H4 (cell line): Measurements from ENCODE around the gene EPB41L4A. TPM values are rescaled to one million over a fixed set of nuclear protein-coding genes. Genes with fewer than 3 reads are reported as not detected.
A peak's percentile ranks its signal among the peaks of the same experiment; 100 is the strongest.
"Not testable (repeated sequence)": the region's sequence is repeated elsewhere in the genome, so short reads cannot be mapped to it uniquely, and the experiment has no call there.

ENCODE experiments used
- DNase-seq: peaks from one replicate; pipeline ENCODE4 v3.0.0-alpha.2; 2015; ENCODE audit warnings: low spot score
- total RNA-seq: library from RNA; depleted of rRNA; stranded (reverse); fragments of >200 nt; shearing (Covaris generic); gene quantifications from 2 replicates; pipeline ENCODE4 v1.2.3, GENCODE V29; 2014; rRNA removed

Gene EPB41L4A, protein sequence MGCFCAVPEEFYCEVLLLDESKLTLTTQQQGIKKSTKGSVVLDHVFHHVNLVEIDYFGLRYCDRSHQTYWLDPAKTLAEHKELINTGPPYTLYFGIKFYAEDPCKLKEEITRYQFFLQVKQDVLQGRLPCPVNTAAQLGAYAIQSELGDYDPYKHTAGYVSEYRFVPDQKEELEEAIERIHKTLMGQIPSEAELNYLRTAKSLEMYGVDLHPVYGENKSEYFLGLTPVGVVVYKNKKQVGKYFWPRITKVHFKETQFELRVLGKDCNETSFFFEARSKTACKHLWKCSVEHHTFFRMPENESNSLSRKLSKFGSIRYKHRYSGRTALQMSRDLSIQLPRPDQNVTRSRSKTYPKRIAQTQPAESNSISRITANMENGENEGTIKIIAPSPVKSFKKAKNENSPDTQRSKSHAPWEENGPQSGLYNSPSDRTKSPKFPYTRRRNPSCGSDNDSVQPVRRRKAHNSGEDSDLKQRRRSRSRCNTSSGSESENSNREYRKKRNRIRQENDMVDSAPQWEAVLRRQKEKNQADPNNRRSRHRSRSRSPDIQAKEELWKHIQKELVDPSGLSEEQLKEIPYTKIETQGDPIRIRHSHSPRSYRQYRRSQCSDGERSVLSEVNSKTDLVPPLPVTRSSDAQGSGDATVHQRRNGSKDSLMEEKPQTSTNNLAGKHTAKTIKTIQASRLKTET
- total RNA-seq = 0.87 and 2.3 TPM in 2 replicates

DNA sequence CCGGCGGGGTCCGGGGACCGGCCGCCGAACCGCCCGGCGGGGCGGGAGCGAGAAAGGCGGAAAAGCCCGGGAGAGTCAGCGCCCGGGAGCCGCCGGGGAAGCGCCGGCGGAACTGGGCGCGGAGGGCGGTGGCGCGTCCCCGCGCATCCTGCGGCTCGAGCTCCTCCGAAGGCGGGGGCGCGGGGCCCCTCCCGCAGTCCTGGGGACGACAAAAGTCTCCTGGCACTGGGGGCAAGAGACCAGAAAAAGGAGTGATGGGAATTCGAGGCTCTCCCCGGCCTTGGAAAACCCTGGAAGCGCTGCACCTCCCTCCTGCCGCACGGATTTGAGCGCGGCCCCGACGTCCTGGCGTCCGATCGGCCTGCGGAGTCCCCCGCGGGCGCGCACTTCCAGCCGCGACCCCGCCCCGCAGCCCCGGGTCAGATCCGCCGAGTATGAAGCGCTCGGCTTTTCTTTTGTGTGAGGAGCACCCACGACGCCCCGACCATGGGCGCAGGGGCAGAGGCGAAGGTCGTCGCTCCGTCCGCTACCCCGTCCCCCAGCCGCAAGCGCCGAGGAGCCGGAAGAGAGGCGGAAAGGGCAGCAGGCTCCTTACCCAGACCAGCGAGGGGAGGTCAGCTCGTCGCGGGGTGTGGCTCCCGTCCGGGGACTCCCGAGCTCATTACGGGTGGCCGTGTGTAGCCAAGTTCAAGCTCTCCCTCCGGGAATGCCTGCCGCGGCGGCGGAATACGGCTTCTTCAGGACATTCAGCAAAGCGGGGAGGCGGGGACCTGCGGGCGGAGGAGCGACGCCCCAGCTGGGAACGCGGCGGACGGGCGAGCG lies at the start of gene EPB41L4A:
Gene EPB41L4A (minus strand): TSS at position 114 of the 822 bp plus-strand sequence. CDS start 238 bp downstream, outside the sequence.
- DNase-seq = peak; percentile 40

DNA sequence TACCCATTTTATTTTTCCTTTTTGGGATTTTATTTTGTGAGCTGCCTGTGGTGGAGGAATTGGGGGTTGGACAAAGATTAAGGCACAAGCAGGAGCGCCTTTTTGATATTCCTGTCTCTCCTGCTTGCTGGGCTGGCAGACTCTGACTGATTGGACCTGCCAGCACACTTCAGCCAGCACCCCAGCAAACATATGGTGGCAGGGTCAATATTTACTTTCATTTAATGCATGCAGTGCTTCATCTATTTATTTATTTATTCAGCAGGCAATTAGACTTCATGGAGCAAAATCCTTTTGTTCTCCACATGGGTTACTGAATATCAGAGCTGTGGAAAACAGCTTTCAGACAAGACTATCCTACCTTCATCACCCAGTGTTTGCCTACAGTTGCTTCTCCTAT lies 48.4 kb upstream of the EPB41L4A start:
- no peak for DNase-seq

DNA sequence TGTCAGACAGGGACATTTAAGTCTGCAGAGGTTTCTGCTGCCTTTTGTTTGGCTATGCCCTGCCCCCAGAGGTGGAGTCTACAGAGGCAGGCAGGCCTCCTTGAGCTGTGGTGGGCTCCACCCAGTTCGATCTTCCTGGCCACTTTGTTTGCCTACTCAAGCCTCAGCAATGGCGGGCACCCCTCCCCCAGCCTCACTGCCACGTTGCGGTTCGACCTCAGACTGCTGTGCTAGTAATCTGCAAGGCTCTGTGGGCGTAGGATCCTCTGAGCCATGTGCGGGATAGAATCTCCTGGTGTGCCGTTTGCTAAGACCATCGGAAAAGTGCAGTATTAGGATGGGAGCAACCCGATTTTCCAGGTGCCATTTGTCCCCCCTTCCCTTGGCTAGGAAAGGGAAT lies 47.2 kb upstream of the EPB41L4A start:
- not testable (repeated sequence) for DNase-seq

DNA sequence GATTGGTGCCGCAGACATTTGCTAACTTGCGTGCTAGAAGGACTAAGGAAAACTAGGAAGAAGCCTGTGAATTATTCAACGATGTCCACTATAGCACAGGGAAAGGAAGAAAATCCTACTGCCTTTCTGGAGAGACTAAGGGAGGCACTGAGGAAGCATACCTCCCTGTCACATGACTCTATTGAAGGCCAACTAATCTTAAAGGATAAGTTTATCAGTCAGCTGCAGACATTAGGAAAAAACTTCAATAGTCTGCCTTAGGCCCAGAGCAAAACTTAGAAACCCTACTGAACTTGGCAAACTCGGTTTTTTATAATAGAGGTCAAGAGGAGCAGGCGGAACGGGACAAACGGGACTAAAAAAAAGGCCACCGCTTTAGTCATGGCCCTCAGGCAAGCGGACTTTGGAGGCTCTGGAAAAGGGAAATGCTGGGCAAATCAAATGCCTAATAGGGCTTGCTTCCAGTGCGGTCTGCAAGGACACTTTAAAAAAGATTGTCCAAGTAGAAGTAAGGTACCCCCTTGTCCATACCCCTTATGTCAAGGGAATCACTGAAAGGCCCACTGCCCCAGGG lies 28.2 kb upstream of the EPB41L4A start:
- not testable (repeated sequence) for DNase-seq

DNA sequence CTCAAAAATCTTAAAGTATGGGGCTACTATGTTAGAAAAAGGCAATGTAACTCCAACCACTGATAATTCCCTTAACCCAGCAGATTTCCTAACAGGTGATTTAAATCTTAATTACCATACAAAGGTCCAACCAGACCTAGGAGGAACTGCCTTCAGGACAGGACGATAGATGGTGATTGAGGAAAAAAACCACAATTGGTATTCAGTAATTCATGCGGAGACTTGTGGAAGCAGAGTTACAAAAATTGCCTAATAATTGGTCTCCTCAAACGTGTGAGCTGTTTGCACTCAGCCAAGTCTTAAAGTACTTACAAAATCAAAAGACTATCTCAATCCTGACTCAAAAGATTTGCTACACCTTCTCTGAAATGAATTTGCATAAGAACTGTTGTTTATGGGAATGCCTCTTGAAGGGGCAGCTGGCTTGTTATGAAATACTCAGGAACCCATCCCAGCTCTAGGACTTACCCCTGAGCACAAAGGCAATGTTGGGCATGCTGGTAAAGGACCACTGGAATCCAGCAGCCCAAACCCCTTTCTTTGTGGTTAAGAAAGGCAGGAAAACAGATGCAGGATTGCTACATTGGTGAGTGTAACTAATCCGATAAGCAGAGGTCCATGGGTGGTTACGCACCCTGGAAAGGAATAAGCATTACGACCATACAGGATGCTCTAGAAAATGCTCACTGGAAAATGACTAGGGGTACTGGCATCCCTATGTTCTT lies 26.7 kb upstream of the EPB41L4A start:
- DNase-seq = no peak

DNA sequence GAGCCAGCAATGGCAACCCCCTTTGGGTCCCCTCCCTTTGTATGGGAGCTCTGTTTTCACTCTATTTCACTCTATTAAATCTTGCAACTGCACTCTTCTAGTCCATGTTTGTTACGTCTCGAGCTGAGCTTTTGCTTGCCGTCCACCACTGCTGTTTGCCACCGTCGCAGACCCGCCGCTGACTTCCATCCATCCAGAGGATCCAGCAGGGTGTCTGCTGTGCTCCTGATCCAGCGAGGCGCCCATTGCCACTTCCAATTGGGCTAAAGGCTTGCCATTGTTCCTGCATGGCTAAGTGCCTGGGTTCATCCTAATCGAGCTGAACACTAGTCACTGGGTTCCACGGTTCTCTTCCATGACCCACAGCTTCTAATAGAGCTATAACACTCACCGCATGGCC lies 24.9 kb upstream of the EPB41L4A start:
- DNase-seq = not testable (repeated sequence)

DNA sequence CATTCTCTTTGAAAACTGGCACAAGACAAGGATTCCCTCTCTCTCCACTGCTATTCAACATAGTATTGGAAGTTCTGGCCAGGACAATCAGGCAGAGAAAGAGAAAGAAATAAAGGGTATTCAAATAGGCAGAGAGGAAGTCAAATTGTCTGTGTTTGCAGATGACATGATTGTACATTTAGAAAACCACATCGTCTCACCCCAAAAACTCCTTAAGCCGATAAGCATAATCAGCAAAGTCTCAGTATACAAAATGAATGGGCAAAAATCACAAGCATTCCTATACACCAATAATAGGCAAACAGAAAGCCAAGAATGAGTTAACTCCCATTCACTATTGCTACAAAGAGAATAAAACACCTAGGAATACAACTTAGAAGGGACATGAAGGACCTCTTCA lies 21.0 kb upstream of the EPB41L4A start:
- no peak for DNase-seq

DNA sequence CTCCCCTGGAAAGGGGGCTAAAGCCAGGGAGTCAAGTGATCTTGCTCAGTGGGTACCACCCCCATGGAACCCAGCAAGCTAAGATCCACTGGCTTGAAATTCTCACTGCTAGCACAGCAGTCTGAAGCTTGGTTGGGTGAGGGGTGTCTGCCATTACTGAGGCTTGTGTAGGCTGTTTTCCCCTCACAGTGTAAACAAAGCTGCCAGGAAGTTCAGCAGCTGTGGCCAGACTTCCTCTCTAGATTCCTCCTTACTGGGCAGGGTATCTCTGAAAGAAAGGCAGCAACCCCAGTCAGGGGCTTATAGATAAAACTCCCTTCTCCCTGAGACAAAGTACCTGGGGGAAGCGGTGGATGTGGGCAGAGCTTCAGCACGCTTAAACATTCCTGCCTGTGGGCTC lies 17.1 kb upstream of the EPB41L4A start:
- no peak for DNase-seq

DNA sequence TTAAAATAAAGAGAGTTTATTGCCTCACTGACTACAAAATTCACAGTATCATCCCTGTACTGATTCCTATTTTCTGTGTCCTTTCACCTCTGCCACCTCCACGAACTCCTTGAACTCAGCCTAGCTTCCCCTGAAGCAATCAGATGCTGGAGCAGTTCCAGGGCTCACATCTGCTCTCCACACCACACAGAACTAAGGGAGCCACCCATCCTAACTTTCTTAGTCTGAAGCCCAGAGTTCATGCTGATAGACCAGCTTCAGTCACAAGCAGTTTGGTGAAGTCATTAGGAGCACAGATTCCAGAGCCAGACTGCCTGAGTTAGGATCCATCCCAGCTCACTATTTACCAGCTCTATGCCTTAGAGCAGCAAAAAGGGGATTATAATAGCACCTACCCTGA lies 15.6 kb upstream of the EPB41L4A start:
- no peak for DNase-seq

DNA sequence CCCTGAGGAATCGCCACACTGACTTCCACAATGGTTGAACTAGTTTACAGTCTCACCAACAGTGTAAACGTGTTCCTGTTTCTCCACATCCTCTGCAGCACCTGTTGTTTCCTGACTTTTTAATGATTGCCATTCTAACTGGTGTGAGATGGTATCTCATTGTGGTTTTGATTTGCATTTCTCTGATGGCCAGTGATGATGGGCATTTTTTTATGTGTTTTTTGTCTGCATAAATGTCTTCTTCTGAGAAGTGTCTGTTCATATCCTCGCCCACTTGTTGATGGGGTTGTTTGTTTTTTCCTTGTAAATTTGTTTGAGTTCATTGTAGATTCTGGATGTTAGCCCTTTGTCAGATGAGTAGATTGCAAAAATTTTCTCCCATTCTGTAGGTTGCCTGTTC lies 7.1 kb upstream of the EPB41L4A start:
- not testable (repeated sequence) for DNase-seq

DNA sequence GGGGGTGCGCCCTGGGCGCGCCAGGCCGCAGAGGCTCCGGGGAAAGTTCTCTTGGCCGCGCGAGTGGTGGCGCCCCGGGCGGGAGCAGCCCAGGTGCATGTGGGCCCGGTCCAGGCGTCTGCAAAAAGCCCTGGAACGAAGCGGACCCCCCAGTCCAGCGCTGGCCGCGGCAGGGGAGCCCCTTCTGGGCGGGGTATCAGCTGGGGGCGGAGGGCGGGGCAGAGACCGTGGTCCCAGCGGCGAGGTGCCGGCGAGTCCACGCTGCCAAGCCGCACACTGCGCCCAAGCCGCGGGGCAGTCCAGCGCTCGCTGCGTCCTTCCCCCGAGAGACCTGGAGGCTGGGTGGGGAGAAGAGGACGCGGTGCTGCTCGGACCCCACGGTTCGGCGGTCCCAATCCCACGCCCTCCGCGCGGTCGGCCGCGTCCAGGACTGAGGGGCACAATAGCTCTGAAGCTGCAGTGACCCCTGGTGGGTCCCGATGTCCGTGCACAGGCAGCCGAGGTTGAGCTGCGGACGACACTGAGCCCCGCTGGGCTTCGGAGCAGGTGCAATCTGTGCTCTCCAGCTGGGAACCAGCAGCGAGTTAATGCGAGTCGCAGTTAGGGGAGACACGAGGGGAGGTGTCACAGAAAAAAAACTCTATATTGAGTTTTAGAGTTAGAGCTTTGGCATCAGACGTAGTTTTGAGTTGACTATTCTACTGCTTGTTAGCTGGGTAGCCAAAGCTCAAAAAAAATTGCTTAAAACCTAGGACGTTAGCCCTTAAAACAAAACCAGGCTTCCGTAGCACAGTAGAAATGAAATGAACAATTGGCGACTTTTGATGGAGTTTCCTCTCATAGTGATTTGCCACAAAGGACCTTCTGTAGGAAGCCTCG lies 1.1 kb upstream of the EPB41L4A start:
- DNase-seq = peak; percentile 73

DNA sequence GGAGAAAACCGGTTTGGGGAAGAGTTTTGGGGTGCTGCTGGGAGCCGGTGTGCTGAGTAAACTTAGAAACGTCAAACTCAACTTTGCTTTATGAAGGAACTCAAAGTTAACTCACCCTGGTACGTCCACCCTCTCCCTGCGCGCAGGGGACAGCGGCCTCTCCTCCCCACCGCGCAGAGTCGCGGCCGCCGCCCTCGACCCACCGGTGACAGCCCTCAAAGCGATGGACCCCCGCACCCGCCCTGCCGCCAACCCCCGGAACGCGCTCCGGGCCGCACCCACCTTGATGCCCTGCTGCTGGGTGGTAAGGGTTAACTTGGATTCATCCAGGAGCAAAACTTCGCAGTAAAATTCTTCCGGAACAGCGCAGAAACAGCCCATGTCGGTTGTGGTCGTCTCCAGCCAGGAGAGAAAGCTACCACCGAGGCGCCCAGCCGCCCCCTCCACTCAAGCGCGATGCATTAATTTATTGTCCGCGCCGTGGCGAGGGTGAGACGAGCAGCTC lies 366 bp downstream of the EPB41L4A start:
- DNase-seq = no peak

DNA sequence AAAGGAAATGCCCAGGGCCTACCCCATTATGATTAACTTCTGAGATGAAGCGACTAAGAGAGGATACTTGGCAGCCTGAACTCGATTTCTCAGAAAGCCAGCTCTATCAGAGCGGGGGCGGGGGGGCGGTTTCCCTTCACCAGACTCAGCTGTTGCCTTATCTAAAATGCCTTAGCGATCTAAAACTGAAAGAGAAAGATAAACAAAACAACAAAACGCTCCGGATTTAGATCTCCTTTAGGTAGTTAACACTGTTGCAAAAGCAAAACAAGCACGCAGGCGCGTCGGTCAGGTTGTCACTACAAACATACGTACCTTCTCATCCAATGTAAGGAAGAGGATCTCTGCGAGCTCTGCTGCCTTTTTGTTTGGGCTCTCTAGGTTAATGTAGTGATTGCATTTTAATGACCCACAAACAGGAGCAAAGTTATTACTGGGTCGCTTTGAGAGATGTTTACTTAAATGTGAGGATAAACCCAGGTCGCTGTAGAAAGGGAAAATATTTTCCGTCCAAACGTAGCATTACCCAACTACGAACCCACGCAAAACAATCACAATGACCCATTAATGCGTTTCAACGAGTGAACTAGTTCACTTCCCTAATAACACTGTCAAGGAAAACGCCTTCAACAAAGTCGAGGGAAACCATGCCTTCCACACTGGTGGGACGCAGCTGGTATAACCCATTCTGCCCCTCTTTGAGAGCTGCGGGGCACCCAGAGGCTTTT lies 982 bp downstream of the EPB41L4A start:
- no peak for DNase-seq

DNA sequence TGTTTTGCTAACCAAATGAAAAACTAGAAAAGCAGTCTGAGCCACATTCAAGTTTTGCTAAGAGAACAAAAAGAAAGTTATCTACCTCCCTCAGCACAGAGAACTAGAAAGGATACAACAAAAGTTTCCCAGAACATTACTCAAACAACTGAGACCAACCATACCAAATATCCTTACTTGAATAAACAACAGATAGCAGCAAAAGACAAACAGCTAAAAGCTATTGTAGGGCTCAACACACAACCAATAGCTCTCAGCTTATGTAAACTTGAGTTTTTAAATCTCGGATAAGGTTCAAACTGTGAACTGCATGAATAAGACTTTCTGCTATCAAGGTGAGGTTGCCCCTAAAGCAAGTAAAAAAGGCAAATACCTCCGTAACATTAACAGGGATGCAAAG lies 3.5 kb downstream of the EPB41L4A start:
- no peak for DNase-seq

DNA sequence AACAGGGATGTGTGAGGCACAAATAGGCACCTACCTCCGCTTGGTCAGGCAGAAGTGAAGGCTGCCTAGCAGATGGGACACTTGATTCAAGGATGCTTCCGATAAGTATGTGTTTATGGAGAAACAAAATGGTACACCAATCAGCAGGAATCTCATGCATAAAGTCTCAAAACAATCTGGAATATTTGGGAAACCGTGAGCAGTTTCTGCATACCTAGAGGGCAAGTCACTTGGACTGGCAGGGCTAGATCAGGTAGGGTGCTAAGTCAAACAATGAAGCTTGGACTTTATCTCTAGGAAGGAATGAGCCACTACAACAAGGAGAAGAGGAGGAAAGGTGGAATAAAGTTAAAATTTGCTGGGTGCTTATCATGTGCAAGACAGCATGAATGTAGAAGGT lies 5.5 kb downstream of the EPB41L4A start:
- no peak for DNase-seq

DNA sequence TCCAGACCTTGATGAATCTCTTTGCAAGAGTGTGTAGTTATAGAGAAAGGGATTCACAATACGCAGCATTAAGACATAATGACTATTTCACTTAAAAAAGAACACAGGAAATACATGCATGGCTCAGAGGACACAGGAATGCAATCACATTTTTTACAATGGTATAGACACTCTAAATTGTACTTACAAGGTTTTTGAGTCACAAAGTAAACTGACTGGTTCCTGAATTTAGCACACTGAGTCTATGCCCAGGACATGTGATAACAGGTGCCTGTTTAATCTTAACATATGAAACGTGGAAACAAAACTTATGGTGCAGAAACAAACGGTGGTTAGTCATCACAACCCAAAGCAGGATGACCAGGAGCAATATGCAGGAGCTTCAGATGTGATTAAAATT lies 6.7 kb downstream of the EPB41L4A start:
- no peak for DNase-seq

DNA sequence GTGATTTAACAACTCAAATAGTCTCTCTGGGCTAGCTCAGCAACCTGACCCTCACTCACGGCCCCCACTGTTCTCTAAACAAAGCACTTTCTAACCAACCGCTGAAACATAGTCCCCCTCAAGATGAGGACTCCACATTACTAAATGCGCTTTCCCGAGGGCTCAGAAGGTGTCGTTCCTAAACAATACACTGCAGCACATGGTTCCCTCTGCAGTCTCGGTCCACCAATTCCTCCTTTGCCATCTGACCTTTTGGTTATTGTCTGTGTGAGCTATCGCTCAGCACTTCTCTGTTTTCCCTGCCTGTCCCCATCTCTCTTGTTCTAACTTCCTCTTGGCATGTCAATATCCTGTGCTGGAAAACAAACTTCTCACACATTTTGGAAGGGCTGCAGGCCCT lies 7.2 kb downstream of the EPB41L4A start:
- DNase-seq = no peak

DNA sequence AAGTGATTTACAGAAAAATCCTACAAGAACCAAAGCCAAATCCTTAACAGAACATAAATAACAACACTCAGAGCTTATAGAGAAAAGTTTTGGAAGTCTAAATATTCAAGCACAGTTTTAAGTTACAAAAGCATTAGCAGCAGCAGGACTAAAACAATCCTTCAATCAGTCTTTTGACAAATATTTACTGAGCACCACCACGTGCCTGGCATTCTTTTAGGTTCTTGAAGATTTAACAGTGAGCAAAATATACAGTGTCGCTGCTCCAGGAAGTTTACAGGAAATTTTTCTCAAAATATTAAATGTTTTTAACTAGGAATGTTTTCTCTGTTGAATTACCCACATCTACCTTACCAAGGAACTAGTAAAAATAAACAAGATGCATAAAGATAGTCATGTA lies 11.4 kb downstream of the EPB41L4A start:
- no peak for DNase-seq

DNA sequence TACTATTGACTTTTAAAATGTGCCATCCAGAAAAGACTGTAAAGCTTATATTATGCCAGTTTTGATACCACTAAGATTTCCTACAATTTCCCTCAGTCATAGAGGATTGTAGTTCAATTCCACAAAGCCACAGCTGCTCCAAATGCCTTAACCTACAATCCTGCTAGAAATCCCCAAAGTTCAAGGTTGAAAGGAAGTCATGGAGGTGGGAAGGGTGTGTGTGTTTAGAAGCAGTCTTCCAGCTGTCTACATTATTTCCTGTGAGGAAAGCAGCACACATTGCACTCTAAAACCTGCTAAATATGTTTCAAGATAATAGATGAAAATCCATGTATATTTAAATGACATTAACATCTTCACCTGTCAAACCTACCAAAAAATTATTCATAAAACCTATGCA lies 11.8 kb downstream of the EPB41L4A start:
- no peak for DNase-seq
